ENCODE measurements around the gene KCNE3.
A peak's percentile ranks its signal among the peaks of the same experiment; 100 is the strongest.

The KCNE3 gene

GRCh38 chr11:74466916-74467885 is at the start of gene KCNE3:
KCNE3 (minus strand) TSS chr11:74467549; CDS start chr11:74457563, 9,986 bp downstream.
- DNase-seq = no peak

GRCh38 chr11:74507582-74507981 is 40.2 kb upstream of the KCNE3 start:
- DNase-seq = no peak

GRCh38 chr11:74506823-74507222 is 39.5 kb upstream of the KCNE3 start:
- no peak for DNase-seq

GRCh38 chr11:74505911-74506310 is 38.6 kb upstream of the KCNE3 start:
- no peak for DNase-seq

GRCh38 chr11:74504100-74504691 is 36.8 kb upstream of the KCNE3 start:
- DNase-seq = no peak

GRCh38 chr11:74494916-74495315 is 27.6 kb upstream of the KCNE3 start:
- no peak for DNase-seq

GRCh38 chr11:74493791-74494630 is 26.7 kb upstream of the KCNE3 start:
- no peak for DNase-seq

- DNase-seq = peak; percentile 85 to 92
Observed at GRCh38 chr11:74492974-74493790, 25.8 kb upstream of the KCNE3 start, which contains the start of gene LIPT2. LIPT2 (minus strand) TSS chr11:74493724; CDS start chr11:74493703, 21 bp downstream.

- DNase-seq = no peak
Observed at GRCh38 chr11:74492084-74492483, 24.7 kb upstream of the KCNE3 start.

GRCh38 chr11:74490941-74491340 is 23.6 kb upstream of the KCNE3 start:
- no peak for DNase-seq

- DNase-seq = no peak
Observed at GRCh38 chr11:74487875-74488274, 20.5 kb upstream of the KCNE3 start.

GRCh38 chr11:74485868-74486267 is 18.5 kb upstream of the KCNE3 start:
- no peak for DNase-seq

GRCh38 chr11:74480688-74481417 is 13.5 kb upstream of the KCNE3 start:
- no peak for DNase-seq

GRCh38 chr11:74479732-74480123 is 12.4 kb upstream of the KCNE3 start:
- DNase-seq = no peak

- no peak for DNase-seq
Observed at GRCh38 chr11:74478877-74479731, 11.8 kb upstream of the KCNE3 start.

GRCh38 chr11:74476536-74476935 is 9.2 kb upstream of the KCNE3 start:
- no peak for DNase-seq

- no peak for DNase-seq
Observed at GRCh38 chr11:74474316-74474715, 7.0 kb upstream of the KCNE3 start.

- no peak for DNase-seq
Observed at GRCh38 chr11:74473382-74474173, 6.2 kb upstream of the KCNE3 start.

GRCh38 chr11:74471668-74472429 is 4.5 kb upstream of the KCNE3 start:
- no peak for DNase-seq
